DND-41 (cell line): Measurements from ENCODE around the gene C5AR1.

Source experiments
- ATAC-seq: fragments of 200-7000 bp; cut with Tn5 transposase; 3 replicates; pipeline ENCODE4 v1.9.1; 2021; ENCODE audit warnings: low read depth; ENCODE audit not compliant: insufficient read depth
- DNase-seq: peaks from one replicate; pipeline ENCODE4 v3.0.0-alpha.2; 2020
- H2AFZ ChIP-seq: 2 replicates; pipeline ENCODE4 v1.6.0; 2012; ENCODE audit warnings: low read depth, low read length
- H3K27ac ChIP-seq: 2 replicates; pipeline ENCODE4 v1.5.1; 2012; ENCODE audit warnings: low read length, inconsistent platforms
- H3K27me3 ChIP-seq: fragments of 200-600 bp; sonication (generic); 2 replicates; pipeline ENCODE4 v1.6.0; 2012; ENCODE audit warnings: low read length, mild to moderate bottlenecking, inconsistent platforms; ENCODE audit not compliant: insufficient read depth, poor library complexity
- H3K36me3 ChIP-seq: 2 replicates; pipeline ENCODE4 v1.5.1; 2012; ENCODE audit warnings: low read length, inconsistent platforms; ENCODE audit not compliant: insufficient read depth
- H3K4me1 ChIP-seq: 2 replicates; pipeline ENCODE4 v1.5.1; 2012; ENCODE audit warnings: mild to moderate bottlenecking, low read length; ENCODE audit not compliant: insufficient read depth
- H3K4me2 ChIP-seq: 2 replicates; pipeline ENCODE4 v1.6.0; 2012; ENCODE audit warnings: mild to moderate bottlenecking, moderate library complexity, low read length, inconsistent platforms; ENCODE audit not compliant: insufficient read depth
- H3K4me3 ChIP-seq, 2 experiments: fragments of 200-600 bp in 1 of 2; shearing (Covaris generic) in 1 of 2; 2 replicates each; pipeline ENCODE4 v1.5.1; 2012 to 2016; ENCODE audit warnings: inconsistent platforms in 2 of 2, low read length in 2 of 2, mild to moderate bottlenecking in 2 of 2, low read depth in 1 of 2, moderate library complexity in 1 of 2
- H3K79me2 ChIP-seq: 2 replicates; pipeline ENCODE4 v1.6.0; 2012; ENCODE audit warnings: low read length, inconsistent platforms; ENCODE audit not compliant: insufficient read depth
- H3K9ac ChIP-seq: 2 replicates; pipeline ENCODE4 v1.6.0; 2012; ENCODE audit warnings: low read depth, mild to moderate bottlenecking, inconsistent platforms, low read length, moderate library complexity
- H3K9me3 ChIP-seq: 2 replicates; pipeline ENCODE4 v1.5.1; 2012; ENCODE audit warnings: low read length, moderate library complexity, mild to moderate bottlenecking, inconsistent platforms; ENCODE audit not compliant: insufficient read depth, severe bottlenecking
- H4K20me1 ChIP-seq: 2 replicates; pipeline ENCODE4 v1.6.0; 2012; ENCODE audit warnings: low read length; ENCODE audit not compliant: insufficient read depth
- CTCF ChIP-seq: IDR thresholded peaks from 2 replicates; pipeline ENCODE4 v1.5.1; 2012; ENCODE audit warnings: borderline replicate concordance, low read length, moderate library complexity, mild to moderate bottlenecking; ENCODE audit not compliant: poor library complexity, severe bottlenecking; ENCODE audit errors: extremely low read depth
- EZH2 ChIP-seq: IDR thresholded peaks from 3 replicates; pipeline ENCODE4 v1.6.1; 2012; ENCODE audit warnings: borderline replicate concordance, low read depth, mild to moderate bottlenecking, moderate library complexity, low read length, inconsistent platforms; ENCODE audit not compliant: severe bottlenecking

The C5AR1 gene

GRCh38 chr19:47353307-47353712 lies 43.6 kb downstream of the C5AR1 start:
- Histone ChIP-seq H2AFZ (no peak overlapping the region), H3K27me3 (no peaks in the 10 kb centered on the region), H4K20me1 (peaks cover 7% of the 10 kb centered on the region; the same call in 1 of the 2 replicates)

GRCh38 chr19:47356900-47357299 lies 47.2 kb downstream of the C5AR1 start:
- no peak overlapping the region for H3K27ac ChIP-seq
- no peak overlapping the region for H2AFZ ChIP-seq
- H3K9me3 ChIP-seq: no peaks in the 10 kb centered on the region
- H3K4me1 ChIP-seq: peaks cover 4% of the 10 kb centered on the region; the same call in 1 of the 2 replicates
- H3K4me3 ChIP-seq: no peak overlapping the region
- no peak for DNase-seq
- peaks cover 24% of the 10 kb centered on the region; the same call in 1 of the 2 replicates for H3K79me2 ChIP-seq
- no peak overlapping the region for H3K4me2 ChIP-seq
- no peak for ATAC-seq
- peaks cover 94% of the 10 kb centered on the region for H3K36me3 ChIP-seq
- TF ChIP-seq EZH2: no peak
- no peak for TF ChIP-seq CTCF
- H3K27me3 ChIP-seq: no peaks in the 10 kb centered on the region
- H4K20me1 ChIP-seq: peaks cover 16% of the 10 kb centered on the region
- H3K9ac ChIP-seq: no peak overlapping the region

More at GRCh38 chr19:47353307-47353712, 43.6 kb downstream of the C5AR1 start:
- Histone ChIP-seq H3K4me3 (no peak overlapping the region), H3K79me2 (peaks cover 49% of the 10 kb centered on the region), H3K4me1 (peaks cover 24% of the 10 kb centered on the region), H3K4me2 (no peak overlapping the region), H3K27ac (no peak overlapping the region), H3K9me3 (no peaks in the 10 kb centered on the region), H3K36me3 (peaks cover 59% of the 10 kb centered on the region), H3K9ac (no peak overlapping the region)
- DNase-seq (no peak), ATAC-seq (no peak)
- TF ChIP-seq EZH2: no peak
- TF ChIP-seq CTCF: no peak

GRCh38 chr19:47357788-47358680 lies 48.4 kb downstream of the C5AR1 start:
- TF ChIP-seq EZH2 (no peak), CTCF (peak; percentile 48)
- Histone ChIP-seq H3K27ac (no peak overlapping the region), H3K4me2 (no peak overlapping the region), H3K27me3 (no peaks in the 10 kb centered on the region), H3K9me3 (no peaks in the 10 kb centered on the region), H3K9ac (no peak overlapping the region), H4K20me1 (peaks cover 16% of the 10 kb centered on the region), H2AFZ (no peak overlapping the region), H3K79me2 (peaks cover 16% of the 10 kb centered on the region; the same call in 1 of the 2 replicates), H3K4me1 (peaks cover 4% of the 10 kb centered on the region; the same call in 1 of the 2 replicates), H3K4me3 (no peak overlapping the region), H3K36me3 (peaks cover 96% of the 10 kb centered on the region)
- DNase-seq (peak; percentile 25), ATAC-seq (peak; percentile 45; the same call in 1 of the 3 replicates)
